ENCODE results near the gene NKD2.
A peak's percentile ranks its signal among the peaks of the same experiment; 100 is the strongest.

Gene NKD2

DNA sequence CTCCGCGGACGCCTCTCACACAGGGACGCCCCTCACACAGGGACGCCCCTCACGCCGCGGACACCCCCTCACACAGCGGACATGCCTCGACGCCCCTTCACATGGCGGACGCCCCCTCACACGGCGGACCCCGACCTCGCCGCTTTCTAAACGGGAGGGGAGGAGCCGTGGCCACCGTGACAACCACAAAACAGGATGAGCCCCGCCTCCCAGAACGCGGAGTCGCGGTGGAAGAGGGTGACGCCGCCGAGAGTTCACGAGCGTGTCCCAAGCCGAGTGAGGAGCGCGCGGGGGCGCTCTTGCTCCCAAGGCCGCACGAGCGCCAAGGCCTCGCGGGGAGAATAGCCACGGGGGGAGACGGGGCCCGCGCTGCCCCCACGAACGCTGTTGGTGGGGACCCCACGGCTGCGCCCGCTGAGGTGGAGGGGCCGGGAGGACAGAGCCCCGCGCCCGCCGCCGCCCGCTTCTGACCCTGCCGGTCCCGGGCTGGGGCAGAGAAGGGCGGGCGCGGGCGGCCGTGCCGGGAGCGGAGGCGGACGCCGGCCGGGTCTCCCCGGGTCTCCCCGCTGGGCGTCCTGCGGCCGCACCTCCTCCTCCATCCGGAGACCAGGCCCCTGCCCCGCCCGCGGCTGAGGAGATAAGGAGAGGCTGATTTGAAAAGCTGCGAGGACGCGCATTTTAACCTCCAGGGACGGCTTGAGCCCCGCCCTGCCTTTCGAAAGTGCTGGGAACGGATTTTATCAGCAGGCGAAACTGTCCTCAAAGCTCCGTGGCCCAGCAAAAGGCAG, 3.9 kb upstream of the NKD2 start:
- DNase-seq (ENCODE audit: low read depth) = no peak
- no peak overlapping the region for H3K4me3 ChIP-seq (ENCODE audit: low read depth, low read length)
- TF ChIP-seq, protein P1, sequence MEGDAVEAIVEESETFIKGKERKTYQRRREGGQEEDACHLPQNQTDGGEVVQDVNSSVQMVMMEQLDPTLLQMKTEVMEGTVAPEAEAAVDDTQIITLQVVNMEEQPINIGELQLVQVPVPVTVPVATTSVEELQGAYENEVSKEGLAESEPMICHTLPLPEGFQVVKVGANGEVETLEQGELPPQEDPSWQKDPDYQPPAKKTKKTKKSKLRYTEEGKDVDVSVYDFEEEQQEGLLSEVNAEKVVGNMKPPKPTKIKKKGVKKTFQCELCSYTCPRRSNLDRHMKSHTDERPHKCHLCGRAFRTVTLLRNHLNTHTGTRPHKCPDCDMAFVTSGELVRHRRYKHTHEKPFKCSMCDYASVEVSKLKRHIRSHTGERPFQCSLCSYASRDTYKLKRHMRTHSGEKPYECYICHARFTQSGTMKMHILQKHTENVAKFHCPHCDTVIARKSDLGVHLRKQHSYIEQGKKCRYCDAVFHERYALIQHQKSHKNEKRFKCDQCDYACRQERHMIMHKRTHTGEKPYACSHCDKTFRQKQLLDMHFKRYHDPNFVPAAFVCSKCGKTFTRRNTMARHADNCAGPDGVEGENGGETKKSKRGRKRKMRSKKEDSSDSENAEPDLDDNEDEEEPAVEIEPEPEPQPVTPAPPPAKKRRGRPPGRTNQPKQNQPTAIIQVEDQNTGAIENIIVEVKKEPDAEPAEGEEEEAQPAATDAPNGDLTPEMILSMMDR (IDR thresholded peaks at IDR 0.05; ENCODE audit: insufficient read depth, low read depth, low read length, missing control alignments) = peak; percentile 4

- no peak overlapping the region for H3K4me3 ChIP-seq (ENCODE audit: low read depth, low read length)
- TF ChIP-seq, protein P1 (IDR thresholded peaks at IDR 0.05; ENCODE audit: insufficient read depth, low read depth, low read length, missing control alignments) = no peak
- no peak for DNase-seq (ENCODE audit: low read depth)
Measured at GRCh38 chr5:1005249-1005851, 3.3 kb upstream of the NKD2 start.

DNA sequence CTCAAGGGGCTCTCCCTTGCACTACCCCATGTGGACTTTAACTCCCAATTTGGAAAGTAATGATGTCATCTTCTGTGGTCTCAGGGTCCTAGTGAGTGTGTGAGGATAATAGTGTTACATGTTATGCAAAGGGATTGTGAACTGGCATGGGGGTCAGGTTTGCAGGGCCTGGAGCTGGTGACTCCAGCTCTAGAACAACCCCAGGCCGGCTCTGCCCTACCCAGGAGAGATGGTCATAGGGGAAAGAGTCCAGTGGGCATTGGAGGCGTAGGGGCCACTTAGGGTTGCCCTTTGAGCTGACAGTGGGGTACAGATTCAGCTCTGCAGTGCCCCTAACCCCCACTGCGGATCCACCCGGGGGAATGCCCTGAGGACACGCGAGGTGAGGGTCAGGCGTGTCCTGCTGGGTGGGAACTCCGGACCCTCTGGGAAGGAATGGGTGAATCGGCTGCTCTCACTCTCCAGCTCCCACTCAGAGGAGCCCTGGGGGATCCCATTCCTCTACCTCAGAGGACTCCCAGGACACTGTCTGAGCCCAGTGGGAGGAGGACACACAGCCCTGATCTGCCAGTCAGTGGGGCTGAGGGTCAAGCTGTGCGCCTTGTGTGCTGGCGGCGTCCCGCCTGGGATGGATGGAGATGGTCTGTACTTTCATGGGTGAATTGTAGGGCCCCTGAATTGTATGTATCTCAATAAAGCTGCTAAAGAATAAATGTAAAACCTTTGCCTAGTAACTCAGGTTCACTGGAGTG, 2.5 kb upstream of the NKD2 start:
- TF ChIP-seq, protein P1 (IDR thresholded peaks at IDR 0.05; ENCODE audit: insufficient read depth, low read depth, low read length, missing control alignments) = no peak
- DNase-seq (ENCODE audit: low read depth) = no peak
- H3K4me3 ChIP-seq (ENCODE audit: low read depth, low read length) = no peak overlapping the region

DNA sequence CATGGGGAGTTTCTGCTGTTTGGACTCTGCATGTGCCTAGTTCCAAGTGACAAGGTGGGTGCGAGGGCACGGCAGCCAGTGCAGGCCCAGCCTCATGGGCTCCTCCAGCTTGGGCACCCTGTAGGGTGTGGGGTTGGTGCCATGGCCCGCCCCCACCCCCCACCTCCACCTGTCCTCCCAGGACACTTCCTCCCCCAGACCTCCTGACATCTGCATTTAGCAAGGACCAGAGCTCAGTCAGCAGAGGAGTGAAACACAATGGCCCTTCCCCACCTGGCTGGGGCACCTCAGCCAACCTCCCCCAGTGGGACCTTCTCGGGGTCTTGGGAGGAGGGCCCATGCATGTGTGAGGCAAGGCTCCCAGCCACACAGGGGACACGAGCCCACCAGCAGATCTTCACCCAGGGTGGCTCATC, 1.9 kb upstream of the NKD2 start:
- no peak for DNase-seq (ENCODE audit: low read depth)
- TF ChIP-seq, protein P1 (IDR thresholded peaks at IDR 0.05; ENCODE audit: insufficient read depth, low read depth, low read length, missing control alignments) = no peak
- no peak overlapping the region for H3K4me3 ChIP-seq (ENCODE audit: low read depth, low read length)

DNA sequence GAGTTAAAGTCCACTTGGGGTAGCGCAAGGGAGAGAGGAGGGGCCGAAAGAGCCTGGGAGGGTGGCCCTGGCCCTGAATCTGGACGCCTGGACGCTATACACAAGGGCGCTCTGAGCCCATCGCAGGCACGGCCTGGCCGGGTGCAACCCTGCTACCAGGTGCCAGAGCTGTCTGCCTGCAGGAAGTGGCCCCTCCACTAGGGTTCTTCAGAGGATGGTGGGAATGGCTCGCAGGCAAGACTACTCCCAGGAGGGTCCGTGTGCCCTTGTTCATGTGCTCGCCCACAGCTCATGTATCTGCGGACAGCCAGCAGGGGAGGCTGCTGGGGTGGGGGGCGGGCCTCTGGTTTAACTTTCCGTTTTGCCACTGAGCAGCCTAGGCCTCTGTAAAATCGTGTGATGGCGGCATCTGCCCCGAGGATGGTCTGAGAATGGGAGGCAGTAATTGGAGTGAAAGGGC, 1.4 kb upstream of the NKD2 start:
- TF ChIP-seq, protein P1 (IDR thresholded peaks at IDR 0.05; ENCODE audit: insufficient read depth, low read depth, low read length, missing control alignments) = no peak

GRCh38 chr5:1007681-1008450, 736 bp upstream of the NKD2 start:
- DNase-seq (ENCODE audit: low read depth) = no peak
- no peak overlapping the region for H3K4me3 ChIP-seq (ENCODE audit: low read depth, low read length)
- TF ChIP-seq, protein P1 (IDR thresholded peaks at IDR 0.05; ENCODE audit: insufficient read depth, low read depth, low read length, missing control alignments) = no peak

More for the DNA sequence above, 1.4 kb upstream of the NKD2 start:
- no peak overlapping the region for H3K4me3 ChIP-seq (ENCODE audit: low read depth, low read length)
- DNase-seq (ENCODE audit: low read depth) = no peak

All from GM12865 (cell line).